HG02623 (cell line): Measurements from ENCODE around the gene PTBP2.

Experiments used
- ATAC-seq: cut with Tn5 transposase; IDR thresholded peaks from one replicate; pipeline ENCODE4 v1.9.1; 2021; ENCODE audit warnings: moderate library complexity; ENCODE audit not compliant: unreplicated experiment

Gene PTBP2

DNA sequence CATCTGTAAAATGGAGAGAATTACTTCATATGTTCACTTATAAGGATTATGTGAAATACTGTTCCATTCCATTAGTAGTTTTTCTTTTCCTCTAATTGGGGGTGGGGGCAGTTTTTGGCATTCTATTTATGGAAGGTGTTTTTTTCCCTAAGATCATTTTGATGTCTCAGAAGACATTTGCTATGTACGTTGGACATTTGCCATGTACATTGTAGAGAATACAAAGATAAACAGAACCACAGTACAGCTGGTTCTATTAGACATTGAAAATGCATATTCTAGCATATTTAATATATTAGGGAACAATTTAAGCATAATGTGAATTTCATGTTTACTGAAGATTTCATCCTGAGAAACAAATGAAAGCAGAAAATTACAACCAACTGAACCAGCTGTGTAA is 98.5 kb downstream of the PTBP2 start:
- ATAC-seq: no peak

- ATAC-seq: no peak
Measured at GRCh38 chr1:96820671-96821070, 99.1 kb downstream of the PTBP2 start.

DNA sequence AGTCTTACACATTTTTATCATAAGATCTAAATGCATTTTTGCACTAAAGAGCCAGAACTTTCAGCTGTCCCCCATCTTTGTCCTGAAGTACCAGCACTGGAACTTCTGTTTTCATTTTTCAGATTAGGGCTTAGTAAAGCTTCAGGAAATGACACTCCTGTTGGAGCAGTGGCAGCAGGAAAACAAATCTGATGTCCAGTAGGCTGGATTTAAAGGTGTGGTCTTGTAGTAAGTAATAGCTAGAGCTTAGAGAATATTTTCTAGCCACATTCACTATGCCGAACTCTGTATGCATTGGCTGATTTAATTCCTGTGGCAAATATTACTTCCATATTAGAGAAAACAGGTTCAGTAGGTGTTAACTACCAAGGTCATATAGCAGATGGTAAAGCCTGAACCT is 103.6 kb downstream of the PTBP2 start:
- no peak for ATAC-seq

- ATAC-seq: no peak
Measured at GRCh38 chr1:96825950-96826576, 104.5 kb downstream of the PTBP2 start.

DNA sequence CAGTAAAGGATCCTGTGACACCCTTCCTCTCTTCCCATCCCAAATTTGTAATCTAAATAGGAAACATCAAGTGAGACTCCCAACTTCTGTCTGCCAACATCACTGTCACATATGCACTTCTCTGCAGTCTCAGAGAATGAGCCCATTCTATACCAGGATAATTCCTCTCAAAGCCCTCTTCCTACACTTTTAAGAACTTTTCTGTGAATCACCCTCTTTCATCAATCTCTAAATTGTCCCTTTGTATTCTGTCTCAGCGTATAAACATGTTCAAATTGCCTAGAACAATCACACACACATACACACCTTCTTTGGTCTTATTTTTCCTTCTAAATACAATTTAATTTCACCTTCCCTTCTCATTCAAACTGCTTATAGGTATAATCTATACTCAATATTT is 111.8 kb downstream of the PTBP2 start:
- no peak for ATAC-seq

- ATAC-seq: no peak
Measured at GRCh38 chr1:96834986-96835385, 113.4 kb downstream of the PTBP2 start.

DNA sequence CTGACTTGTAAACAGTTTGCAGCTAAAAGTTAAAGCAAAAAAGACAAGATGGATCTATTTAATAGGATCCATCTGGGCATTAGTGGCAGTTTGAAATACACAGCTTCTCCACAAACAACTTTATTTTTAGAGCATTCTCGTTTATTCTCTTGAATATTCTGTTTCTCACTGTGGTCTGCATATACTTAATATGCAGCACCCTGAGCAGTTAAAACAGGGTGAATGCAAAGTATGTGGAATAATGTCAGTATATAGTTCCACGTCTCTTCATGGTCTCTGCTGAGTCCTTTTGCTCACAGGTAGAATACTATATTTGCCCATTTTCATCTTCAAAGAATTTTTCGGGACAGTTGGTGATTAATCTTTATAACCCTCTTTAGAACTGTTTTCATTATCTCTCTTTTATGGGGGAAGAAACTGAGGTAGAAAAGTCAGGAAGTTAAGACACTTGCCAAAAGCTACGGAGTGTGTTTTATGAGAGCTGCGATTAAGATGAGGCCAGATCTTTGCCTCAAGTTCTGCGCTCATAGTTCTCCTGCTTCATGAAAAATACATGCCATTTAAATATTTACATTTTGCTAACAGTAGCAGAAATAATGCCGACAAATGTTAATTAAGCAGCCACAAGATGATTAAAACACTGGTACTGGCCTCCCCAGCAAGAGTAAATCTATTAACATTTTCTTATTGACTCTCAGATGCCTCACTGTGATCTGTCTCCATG is 115.6 kb downstream of the PTBP2 start:
- no peak for ATAC-seq

- ATAC-seq: no peak
Measured at GRCh38 chr1:96837781-96838216, 116.2 kb downstream of the PTBP2 start.

DNA sequence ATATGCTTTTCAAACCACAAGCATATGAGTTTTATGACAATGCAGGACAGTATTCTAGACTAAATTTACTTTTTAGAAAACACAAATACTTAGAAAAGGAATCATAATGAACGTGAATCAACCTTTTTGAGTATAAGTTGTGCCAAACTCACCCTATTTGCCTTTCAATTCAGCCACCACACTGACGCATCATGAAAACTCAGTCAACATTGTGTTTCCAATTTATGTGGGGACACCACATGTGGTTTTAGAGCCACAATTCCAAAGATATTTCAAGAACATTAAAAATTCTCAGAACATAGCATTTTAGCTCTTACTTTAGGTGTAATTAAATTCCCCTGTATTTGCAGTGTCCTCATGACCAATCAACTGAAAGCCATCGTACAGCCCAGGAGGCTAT is 118.8 kb downstream of the PTBP2 start:
- no peak for ATAC-seq

GRCh38 chr1:96842215-96842614 is 120.6 kb downstream of the PTBP2 start:
- ATAC-seq: no peak

- ATAC-seq: no peak
Measured at GRCh38 chr1:96843196-96843595, 121.6 kb downstream of the PTBP2 start.

DNA sequence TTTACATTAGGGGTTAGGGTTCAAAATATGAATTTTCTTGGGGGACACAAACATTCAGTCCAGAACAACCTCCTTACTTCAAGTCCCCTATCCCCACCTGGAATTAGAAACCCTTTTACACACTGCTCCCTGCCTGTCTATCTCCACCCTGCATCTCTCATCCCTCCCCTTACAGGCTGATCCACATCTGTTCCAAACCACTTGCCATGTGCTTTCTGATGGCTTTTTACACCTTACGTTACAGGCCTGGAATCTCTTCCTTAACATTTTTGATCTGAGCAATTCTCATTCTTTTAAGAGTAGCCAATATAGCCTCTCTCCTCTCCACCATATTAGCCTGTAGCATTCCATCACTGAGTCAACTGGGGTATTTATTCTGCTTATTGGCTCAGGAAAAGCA is 122.0 kb downstream of the PTBP2 start:
- no peak for ATAC-seq

DNA sequence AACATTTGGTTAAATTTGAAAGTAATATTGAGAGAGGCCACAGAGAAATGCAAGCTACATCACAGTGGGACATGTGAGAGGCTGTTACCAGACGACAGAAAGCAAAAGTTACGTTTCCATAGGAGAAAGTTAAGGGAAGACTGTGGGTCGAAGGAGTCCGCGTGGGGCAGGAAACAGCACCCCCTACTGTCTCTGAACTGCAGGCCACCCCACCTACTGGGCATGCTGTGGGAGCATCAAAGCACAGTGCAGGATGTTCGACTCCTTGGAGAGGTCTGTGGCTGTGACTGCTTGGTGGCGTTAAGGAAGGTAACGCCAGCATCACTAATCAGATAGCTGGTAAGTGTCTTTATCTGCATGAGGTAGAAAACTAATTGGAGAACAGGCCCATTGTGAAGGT is 123.9 kb downstream of the PTBP2 start:
- ATAC-seq: peak; percentile 88

DNA sequence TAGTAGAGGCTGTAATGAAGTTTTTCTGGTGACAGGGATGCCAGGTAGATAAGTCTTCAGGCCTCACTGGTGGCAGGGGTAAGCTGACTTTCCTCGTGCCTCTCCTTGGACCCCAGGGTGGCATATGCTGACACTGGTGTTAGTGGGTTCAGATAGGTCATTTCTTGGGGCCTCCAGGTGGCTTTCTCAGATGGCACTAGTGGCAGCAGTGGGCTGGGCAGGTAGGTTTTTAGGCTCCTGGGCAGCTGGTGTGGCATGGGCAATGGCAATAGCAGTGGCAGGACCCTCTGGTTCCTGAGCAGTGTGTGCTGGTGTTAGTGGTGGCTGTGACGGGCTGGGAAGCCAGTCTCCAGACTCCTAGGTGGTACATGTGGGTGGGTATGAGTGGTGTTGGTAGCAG is 140.3 kb downstream of the PTBP2 start:
- no peak for ATAC-seq

- ATAC-seq: no peak
Measured at GRCh38 chr1:96863449-96863848, 141.9 kb downstream of the PTBP2 start.
